GM18505 (cell line): ENCODE data around the gene KLF4.
"Not testable (repeated sequence)": the region's sequence is repeated elsewhere in the genome, so short reads cannot be mapped to it uniquely, and the experiment has no call there.

Experiments used
- ATAC-seq: cut with Tn5 transposase; IDR thresholded peaks from one replicate; pipeline ENCODE4 v1.9.1; 2021; ENCODE audit not compliant: unreplicated experiment
- POLR2A ChIP-seq: IDR thresholded peaks from 4 replicates; pipeline ENCODE4 v1.6.1; 2011; ENCODE audit warnings: borderline replicate concordance; ENCODE audit not compliant: insufficient read depth, insufficient read length; ENCODE audit errors: extremely low read depth

KLF4 gene

DNA sequence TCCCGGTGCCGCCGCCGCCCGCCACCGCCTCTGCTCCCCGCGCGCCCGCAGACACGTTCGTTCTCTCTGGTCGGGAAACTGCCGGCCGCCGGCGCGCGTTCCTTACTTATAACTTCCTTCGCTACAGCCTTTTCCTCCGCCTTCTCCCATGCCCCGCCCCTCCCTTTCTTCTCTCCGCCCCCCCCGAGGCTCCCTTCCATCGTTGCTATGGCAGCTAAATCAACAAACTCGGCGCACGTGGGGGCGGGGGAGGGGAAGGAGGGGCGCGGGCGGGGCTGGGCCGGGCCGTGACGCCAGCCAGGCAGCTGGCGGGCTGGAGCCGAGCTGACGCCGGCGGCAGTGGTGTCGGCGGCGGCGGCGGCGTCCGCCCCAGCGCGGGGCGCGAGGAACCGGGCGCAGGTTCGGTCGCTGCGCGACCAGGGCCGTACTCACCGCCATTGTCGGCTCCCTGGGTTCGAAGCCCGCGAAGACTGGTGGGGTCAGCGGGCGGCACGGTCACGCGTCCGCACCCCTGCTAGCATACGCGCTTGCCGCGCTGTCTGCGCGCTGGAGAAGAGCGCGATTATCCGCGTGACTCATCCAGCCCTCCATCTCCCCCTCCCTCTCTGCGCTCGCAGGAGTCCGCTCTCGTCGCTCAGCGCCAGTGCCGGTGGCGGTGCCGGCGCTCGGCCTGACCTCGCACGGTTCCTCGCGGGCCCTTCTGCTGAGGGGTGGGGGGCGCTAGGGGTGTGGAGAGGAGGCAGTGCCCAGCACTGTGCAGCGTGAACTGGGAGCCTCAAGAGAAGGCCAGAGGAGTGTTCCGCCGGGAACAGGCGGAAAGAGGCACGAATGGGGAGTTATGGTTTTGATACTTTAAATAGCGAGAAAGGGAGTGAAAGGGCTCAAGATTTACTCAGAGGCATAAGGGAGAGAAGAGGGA, at the start of gene KLF4:
Gene KLF4 (minus strand): TSS at position 83 of the 919 bp plus-strand sequence. CDS start 597 bp downstream, outside the sequence.
- TF ChIP-seq POLR2A, result no peak
- ATAC-seq, result peak; percentile 69

DNA sequence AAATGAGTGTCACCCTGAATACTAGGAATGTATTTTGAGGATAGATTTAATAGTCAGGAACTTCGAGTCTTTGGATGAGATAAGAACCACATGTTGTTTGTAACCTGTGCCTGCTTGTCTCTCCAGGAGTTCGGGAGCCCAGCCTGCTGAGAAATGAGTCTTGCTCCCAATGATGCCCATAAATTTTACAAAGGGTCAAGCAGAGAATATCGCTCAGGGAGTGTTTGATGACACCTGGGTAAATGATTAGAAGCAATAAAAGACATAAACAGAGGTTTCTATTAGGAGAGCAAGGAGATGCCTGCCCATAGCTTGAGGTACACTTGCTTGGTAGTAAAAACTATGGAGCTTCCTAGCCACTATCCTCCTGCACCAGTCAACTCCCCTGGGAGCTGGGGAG, 46.9 kb upstream of the KLF4 start:
- TF ChIP-seq POLR2A, result no peak
- no peak for ATAC-seq

DNA sequence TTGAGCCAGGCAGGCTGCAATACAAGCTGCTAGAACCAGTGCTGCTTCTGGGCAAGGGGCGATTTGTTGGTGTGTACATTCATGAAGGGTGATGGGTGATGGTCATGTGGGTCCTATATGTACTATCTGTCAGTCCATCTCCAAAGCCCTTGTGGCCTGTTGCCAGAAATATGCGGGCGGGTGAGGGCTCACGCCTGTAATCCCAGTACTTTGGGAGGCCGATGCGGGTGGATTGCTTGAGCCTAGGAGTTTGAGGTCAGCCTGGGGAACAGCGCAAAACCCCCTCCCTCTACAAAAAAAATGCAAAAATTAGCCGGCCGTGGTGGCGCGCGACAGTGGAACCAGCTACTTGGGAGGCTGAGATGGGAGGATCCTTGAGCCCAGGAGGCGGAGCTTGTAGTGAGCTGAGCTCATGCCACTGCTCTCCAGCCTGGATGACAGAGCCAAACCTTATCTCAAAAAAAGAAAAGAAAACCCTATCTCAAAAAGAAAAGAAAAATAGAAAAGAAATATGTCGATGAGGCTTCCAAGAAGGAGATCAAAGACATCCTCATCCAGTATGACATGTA, 45.0 kb upstream of the KLF4 start:
- ATAC-seq, result no peak
- no peak for TF ChIP-seq POLR2A

DNA sequence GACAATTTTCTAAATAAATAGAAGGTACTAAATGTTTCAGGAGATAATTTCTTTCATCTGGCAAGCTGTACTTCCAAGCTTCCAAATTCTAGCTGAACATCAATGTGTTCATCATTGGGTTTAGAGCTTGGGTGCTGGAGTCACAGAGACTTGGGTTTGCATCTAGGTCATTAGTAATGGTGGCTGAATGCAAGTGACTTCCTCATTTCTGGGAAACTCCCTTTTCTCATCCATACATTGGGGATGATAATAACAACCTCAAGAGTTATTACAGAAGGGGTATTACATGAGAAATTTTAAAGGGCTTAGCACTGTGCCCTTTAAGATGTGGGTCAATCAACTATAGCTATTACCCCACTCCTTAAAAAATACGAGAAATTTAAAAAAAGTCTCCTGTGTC, 41.1 kb upstream of the KLF4 start:
- no peak for ATAC-seq

DNA sequence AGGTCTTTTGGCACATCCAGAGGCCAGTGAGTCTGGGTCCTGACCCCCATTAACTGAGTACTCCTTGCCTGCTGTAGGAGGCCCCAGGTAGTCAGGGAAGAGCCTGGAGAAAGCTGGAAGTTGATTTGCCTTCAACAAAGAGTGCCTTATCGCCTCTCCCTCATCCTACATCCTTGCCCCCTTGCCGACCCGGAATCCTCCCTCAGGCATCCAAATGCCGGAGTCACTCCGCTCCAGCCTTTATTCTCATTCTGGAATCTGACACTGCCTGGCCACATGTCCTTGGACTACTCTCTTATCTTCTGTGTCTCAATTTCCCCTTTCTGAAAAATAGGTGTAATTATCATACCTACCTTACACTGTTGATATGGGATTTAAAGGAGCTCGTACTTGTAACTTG, 39.1 kb upstream of the KLF4 start:
- no peak for ATAC-seq
- TF ChIP-seq POLR2A, result no peak

More for the DNA sequence above, 41.1 kb upstream of the KLF4 start:
- TF ChIP-seq POLR2A, result no peak

DNA sequence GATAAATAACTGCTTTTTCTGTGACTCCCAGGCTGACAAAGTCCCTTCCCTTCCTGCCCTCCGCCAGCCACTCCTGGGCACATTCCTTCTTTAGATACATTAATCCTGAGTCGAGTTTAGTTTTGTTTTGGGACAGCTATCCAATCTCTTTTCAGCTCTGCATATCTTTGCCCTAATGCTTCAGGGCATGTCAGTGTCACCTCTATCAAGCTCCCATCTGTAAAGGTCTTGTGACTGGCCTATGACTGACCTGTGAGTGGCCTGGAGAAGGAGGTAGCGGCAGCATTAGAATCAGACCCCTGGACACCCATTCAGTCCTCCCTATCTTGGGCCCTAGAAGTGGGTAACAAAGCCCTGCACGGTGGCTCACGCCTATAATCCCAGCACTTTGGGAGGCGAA, 34.0 kb upstream of the KLF4 start:
- TF ChIP-seq POLR2A, result no peak
- no peak for ATAC-seq

DNA sequence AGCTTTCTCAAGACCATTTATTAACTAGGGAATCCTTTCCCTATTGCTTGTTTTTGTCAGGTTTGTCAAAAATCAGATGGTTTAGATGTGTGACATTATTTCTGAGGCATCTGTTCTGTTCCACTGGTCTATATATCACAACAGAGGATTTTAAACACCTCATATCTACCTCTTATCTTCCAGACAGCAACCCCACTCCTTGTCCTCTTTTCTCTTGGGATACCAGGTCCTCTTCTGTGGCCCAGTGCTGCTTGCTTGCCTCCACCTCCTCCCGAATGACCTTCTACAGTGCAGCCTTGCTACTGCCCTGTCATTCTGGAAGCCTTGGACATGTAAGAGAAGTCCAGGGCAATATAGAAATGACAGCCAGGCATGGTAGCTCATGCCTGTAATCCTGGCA, 30.6 kb upstream of the KLF4 start:
- no peak for ATAC-seq
- no peak for TF ChIP-seq POLR2A

DNA sequence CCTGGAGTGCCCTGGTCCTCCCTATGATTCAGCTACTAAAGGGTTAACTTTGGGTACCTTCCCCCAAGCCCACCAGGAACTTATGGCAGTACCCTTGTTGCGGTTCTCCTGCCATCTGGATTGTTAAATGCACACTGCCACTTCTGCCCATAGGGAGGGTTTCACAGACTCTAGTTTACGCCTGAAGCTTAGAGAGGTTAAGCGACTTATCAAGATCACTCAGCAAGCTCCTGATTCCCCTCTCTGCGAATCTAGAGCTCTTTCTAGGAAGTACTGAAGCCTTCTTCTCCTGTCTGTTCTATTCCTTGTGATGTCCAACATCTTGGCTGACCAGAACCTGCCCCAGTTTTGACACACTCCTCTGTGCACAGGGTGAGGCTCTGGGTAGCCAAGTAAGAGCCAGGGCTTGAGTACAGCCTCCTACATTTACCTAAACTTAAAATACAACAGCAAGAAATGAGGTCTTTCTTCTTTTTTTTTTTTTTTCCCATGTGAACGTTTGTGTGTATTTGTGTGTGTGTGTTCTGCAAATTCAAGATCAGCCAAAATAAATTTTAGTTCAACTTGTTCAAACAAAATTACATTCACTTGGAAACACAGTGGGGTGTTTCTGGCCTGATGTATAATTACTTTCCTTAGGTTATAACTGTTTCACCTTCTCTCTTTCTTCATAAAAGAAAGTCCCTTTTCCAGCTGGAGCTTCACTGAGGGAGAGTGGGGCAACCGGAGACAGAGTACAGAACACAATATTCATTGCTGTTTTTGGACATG, 28.7 kb upstream of the KLF4 start:
- no peak for ATAC-seq
- no peak for TF ChIP-seq POLR2A

DNA sequence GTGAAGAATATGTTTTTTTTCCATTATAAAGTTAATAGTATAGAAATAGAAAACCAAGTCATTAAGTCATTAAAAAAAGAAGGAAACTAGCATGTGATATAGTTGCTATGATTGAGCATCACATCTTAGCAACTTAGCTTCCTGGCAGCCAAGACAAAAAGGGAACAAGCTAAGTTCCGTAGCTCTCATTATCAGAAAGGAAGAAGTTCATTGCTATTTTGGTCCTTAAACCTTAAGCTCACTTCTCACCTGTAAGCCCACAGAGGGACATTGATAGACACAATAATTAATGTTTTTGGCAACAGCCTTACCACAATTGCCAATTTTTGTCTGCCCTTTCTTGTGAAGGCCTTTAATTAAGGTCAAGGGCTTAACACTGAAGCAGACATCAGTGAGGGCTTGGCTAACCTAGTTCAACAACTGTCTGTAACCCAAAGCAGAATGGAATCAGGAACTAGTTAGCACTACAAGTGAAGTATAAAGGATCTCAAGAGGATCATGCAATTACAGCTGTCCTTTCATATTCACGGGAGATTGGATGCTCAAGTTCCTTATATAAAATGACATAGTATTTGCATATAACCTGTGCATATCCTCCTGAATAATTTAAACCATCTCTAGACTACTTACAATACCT, 24.0 kb upstream of the KLF4 start:
- ATAC-seq, result no peak
- no peak for TF ChIP-seq POLR2A

DNA sequence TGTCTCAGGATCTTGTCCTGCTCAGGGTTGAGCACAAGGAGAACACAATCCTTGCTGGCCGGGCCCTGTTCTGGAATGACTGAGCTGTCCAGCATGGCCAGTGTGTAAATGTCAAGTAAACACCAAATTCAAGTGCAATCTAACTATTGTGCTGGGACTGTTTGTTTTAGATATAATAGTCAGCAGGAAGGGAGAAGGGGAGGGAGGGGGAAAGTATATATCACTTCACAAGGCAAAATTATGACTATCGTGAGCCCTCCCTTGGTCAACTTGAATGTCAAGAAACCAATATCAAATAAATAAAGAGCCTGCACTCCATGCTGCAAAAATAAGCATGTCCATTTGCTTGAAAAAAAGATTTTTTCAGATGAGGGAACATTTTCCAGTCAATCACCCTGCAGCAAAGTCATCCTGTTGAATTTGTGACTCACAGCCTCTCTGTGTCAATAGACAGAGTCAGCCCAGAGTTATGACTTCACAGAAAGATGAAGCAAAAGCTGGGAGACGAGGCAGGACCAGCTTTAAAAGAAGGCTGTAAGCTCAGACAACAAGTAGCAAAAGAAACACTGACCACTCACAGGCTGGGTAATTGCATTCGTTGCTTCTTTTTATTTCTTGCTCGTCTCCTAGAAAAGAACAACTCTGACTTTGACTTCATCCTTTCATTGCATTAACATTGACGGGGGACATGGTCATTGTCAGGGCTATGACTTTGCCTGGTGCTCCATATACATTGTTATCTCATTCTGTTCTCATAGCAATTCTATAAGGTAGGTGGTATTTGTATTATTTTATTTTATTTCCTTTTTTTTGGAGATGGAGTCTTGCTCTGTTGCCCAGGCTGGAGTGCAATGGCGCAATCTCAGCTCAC, 15.3 kb upstream of the KLF4 start:
- no peak for ATAC-seq
- TF ChIP-seq POLR2A, result no peak

DNA sequence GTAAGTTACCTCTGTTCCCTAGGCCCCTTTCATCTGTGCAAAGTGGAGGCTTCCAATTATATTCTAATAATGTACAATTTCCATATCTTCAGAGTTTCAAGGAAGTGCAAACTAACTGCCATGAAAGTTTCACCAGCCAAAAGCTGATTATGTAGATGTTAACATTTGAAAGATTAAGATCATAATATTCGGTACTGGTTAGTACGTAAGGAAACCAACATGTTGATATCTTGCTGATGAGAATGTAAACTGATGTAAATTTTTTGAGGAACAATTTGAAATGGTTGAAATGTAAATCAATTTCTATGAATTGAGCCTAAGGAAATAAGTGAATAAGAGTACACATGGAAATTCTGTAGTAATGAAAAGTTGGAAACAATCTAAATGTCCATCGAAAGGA, 12.9 kb upstream of the KLF4 start:
- no peak for TF ChIP-seq POLR2A
- ATAC-seq, result no peak

DNA sequence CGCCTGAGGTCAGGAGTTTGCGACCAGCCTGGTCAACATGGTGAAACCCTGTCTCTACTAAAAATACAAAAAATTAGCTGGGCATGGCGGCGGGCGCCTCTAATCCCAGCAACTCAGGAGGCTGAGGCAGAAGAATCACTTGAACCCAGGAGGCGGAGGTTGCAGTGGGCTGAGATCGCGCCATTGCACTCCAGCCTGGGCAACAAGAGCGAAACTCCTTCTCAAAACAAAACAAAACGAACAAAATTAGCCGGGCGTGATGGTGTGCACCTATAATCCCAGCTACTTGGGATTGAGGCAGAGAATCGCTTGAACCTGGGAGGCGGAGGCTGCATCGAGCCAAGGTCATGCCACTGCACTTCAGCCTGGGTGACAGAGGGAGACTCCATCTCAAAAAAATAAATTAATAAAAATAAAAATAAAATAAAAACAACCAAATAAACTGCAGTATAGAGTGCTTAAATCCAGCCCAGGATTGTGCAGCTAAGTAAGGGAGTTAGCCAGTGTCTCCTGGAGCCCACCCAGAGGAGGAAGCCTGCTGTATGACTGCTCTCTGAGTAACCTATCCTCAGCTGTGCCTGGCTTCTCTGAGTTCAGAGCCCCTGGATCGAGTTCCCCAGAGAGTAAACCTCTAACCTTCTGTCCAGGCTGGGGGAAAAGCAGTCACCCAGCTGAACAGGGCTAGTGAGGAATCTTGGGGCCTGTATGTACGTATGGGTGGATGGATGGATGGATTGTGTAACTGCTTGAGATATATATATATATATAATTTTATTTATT, 11.0 kb upstream of the KLF4 start:
- not testable (repeated sequence) for ATAC-seq
